ENCODE measurements around the gene E2F6.

Gene E2F6

GRCh38 chr2:11454824-11455223, 11.1 kb downstream of the E2F6 start:
- no peak for DNase-seq

- DNase-seq, result no peak
These were observed 15.2 kb downstream of the E2F6 start for GRCh38 chr2:11450791-11451190.

GRCh38 chr2:11446733-11447248, 19.2 kb downstream of the E2F6 start:
- DNase-seq, result peak; percentile 59

GRCh38 chr2:11444737-11445136, 21.2 kb downstream of the E2F6 start:
- DNase-seq, result no peak

- DNase-seq, result no peak
These were observed 27.3 kb downstream of the E2F6 start for GRCh38 chr2:11438555-11439080.

GRCh38 chr2:11437602-11438001, 28.4 kb downstream of the E2F6 start:
- DNase-seq, result no peak

GRCh38 chr2:11435036-11435435, 30.9 kb downstream of the E2F6 start:
- no peak for DNase-seq

- DNase-seq, result no peak
These were observed 31.5 kb downstream of the E2F6 start for GRCh38 chr2:11434443-11434842.

GRCh38 chr2:11433822-11434221, 32.1 kb downstream of the E2F6 start:
- DNase-seq, result no peak

GRCh38 chr2:11430729-11431128, 35.2 kb downstream of the E2F6 start:
- DNase-seq, result no peak

- DNase-seq, result no peak
These were observed 38.7 kb downstream of the E2F6 start for GRCh38 chr2:11427224-11427623.

GRCh38 chr2:11422901-11423435, 43.0 kb downstream of the E2F6 start:
- DNase-seq, result no peak

GRCh38 chr2:11422491-11422865, 43.5 kb downstream of the E2F6 start:
- DNase-seq, result no peak

GRCh38 chr2:11421863-11422490, 44.0 kb downstream of the E2F6 start:
- no peak for DNase-seq

GRCh38 chr2:11420671-11421070, 45.3 kb downstream of the E2F6 start:
- DNase-seq, result no peak

GRCh38 chr2:11420190-11420589, 45.8 kb downstream of the E2F6 start:
- no peak for DNase-seq

GRCh38 chr2:11419781-11420180, 46.2 kb downstream of the E2F6 start:
- no peak for DNase-seq

GRCh38 chr2:11417946-11418585, 47.9 kb downstream of the E2F6 start:
- DNase-seq, result peak; percentile 64

- no peak for DNase-seq
These were observed 49.0 kb downstream of the E2F6 start for GRCh38 chr2:11416931-11417330.

- no peak for DNase-seq
These were observed 49.8 kb downstream of the E2F6 start for GRCh38 chr2:11416186-11416585.

- DNase-seq, result no peak
These were observed 51.4 kb downstream of the E2F6 start for GRCh38 chr2:11414372-11415124.

GRCh38 chr2:11412449-11412810, 53.5 kb downstream of the E2F6 start:
- DNase-seq, result no peak

GRCh38 chr2:11411768-11412448, 54.1 kb downstream of the E2F6 start:
- DNase-seq, result peak; percentile 84
